GM21737 (cell line): ENCODE results near the gene MTCH1.
"Not testable (repeated sequence)": the region's sequence is repeated elsewhere in the genome, so short reads cannot be mapped to it uniquely, and the experiment has no call there.

Experiments
- ATAC-seq: cut with Tn5 transposase; IDR thresholded peaks from one replicate; pipeline ENCODE4 v1.9.1; 2021; ENCODE audit warnings: mild to moderate bottlenecking, moderate library complexity; ENCODE audit not compliant: unreplicated experiment

MTCH1 gene

DNA sequence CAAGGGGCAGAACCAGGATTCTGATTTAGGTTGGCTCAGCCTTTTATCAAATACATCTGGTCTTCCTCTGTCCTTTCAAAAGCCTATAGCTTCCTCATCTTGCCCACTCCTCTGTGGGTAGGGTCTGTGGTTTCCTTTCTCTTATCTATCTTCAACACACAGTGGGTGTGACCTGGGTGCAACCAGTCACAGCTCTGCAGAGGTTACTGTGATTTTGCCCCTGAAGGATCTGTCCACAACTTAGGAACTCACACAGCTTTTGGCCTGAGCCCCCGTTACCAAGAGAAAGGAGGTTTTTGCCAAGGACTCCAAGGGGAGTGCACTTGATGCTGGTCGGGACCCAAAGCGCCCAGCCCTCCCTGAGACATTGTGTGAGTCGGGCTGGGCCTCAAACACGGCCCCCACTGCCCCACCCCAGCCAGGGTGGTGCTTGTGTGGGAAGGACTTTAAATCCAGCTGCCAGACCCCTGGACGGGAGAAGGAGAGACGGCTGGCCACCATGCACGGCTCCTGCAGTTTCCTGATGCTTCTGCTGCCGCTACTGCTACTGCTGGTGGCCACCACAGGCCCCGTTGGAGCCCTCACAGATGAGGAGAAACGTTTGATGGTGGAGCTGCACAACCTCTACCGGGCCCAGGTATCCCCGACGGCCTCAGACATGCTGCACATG, 31.6 kb downstream of the MTCH1 start, which contains the start of gene PI16:
TSS of gene PI16 (plus strand) at position 477 of the 670 bp plus-strand sequence. CDS start at position 500, 23 bp downstream.
- no peak for ATAC-seq

DNA sequence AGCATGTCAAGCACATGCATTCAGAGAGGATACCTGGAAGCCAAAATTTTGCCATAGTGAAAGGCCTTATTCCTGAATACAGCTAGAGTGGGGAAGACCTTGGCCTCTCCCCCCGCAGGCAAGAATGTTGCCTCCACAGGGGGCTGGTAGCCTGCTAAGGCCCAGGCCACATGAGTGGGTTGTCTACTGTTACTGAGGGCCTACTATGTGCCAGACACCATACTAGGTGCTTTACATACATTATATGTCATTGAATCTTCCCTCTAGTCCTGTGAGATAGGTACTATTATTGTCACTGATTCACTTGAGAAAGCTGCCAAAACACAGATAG, 32.1 kb downstream of the MTCH1 start:
- no peak for ATAC-seq

- ATAC-seq, result no peak
These were observed 36.4 kb downstream of the MTCH1 start for GRCh38 chr6:36949636-36950035.

DNA sequence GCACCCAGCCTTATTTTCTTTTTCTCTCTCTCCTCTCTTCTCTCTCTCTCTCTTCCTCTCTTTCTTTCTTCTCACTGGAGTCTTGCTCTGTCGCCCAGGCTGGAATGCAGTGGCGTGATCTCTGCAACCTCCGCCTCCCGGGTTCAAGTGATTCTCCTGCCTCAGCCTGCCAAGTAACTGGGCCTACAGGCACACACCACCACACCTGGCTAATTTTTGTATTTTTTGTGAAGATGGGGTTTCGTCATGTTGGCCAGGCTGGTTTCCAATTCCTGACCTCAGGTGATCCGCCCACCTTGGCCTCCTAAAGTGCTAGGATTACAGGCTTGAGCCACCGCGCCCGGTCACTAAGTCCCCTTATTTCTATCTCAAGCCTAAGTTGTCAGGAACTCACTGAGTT, 36.9 kb downstream of the MTCH1 start:
- ATAC-seq, result not testable (repeated sequence)

DNA sequence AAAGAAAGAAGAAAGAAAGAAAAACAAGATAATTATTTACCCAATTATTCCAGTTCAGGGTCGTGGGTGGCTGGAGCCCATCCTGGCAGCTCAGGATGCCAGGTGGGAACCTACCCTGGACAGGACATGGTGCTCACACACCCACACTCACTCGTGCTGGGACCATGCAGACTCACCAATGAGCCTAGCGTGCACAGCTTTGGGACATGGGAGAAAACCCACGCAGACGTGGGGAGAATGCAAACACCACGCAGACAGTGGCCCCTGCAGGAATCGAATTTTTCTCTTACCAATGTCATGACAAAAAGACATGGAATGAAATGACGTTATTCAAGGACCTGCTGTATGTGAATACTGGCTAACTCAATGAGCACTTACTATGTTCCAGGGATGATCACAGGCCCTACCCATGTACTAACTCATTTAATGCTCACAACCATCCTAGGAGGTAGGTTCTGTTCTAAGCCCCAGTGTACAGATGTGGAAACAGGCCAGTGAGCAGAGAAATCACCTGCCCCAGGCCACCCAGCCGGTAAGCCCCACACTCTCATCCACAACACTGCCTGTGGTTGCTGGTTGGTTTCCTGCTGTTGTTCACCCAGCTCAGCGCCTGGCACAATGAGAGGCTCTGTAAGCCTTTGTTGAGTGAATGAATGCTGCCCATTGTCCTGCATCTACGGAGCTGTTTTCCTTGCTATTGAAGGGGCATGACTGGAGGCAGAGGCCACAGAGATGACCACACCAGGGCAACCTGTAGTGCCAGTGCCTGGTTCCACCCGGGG, 38.2 kb downstream of the MTCH1 start:
- no peak for ATAC-seq

GRCh38 chr6:36946526-36946925, 39.5 kb downstream of the MTCH1 start:
- ATAC-seq, result no peak

GRCh38 chr6:36945301-36945700, 40.7 kb downstream of the MTCH1 start:
- no peak for ATAC-seq

GRCh38 chr6:36944650-36945049, 41.3 kb downstream of the MTCH1 start:
- no peak for ATAC-seq

DNA sequence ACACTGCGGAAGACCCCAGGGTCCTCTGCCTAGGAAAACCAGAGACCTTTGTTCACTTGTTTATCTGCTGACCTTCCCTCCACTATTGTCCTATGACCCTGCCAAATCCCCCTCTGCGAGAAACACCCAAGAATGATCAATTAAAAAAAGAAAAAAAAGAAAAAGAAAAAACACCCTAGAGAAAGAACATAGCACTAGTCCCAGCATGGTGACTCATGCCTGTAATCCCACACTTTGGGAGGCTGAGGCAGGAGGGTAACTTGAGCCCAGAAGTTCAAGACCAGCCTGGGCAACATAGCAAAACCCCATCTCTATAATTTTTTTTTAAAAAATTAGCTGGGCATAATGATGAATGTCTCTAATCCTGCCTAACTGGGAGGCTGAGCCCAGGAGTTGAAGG, 43.7 kb downstream of the MTCH1 start:
- ATAC-seq, result not testable (repeated sequence)

GRCh38 chr6:36941561-36941960, 44.4 kb downstream of the MTCH1 start:
- ATAC-seq, result not testable (repeated sequence)

- ATAC-seq, result no peak
These were observed 46.0 kb downstream of the MTCH1 start for GRCh38 chr6:36940027-36940426.

- ATAC-seq, result not testable (repeated sequence)
These were observed 47.0 kb downstream of the MTCH1 start for GRCh38 chr6:36939005-36939404.

GRCh38 chr6:36938536-36938935, 47.5 kb downstream of the MTCH1 start:
- ATAC-seq, result no peak

- ATAC-seq, result no peak
These were observed 48.1 kb downstream of the MTCH1 start for GRCh38 chr6:36937896-36938295.

DNA sequence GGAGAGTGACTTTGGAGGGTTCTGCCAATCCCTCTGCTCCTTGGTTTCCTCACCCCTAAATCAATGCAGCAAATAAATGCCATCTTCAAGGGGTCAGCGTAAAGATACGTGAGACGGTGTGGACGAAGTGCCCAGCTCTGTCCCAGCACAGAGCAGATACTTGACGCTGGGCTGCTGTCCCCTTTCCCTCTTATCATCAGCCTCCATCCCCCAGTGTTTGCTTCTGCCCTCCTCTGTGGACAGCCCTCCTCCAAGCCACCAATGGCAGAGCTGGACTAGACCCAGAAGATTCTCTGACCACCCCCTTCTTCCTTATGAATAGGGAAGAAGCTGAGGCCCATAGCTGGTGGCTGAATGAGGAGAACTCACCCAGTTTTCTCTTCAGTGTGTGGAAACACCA, 49.2 kb downstream of the MTCH1 start:
- no peak for ATAC-seq

- ATAC-seq, result no peak
These were observed 51.1 kb downstream of the MTCH1 start for GRCh38 chr6:36934901-36935300.

DNA sequence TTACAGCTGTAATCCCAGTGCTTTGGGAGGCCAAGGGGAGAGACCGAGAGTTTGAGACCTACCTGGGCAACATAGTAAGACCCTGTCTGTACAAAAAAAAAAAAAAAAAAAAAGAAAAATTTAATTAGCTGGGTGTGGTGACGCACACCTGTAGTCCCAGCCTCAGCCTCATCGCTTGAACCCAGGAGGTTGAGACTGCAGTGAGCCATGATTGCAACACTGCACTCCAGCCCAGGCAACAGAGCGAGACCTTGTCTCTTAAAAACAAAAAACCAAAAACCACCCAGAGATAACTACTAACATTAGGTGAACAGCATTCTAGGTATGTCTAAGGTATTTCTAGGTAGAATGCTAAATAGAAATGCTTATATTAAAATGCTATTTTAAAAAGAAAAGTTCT, 52.5 kb downstream of the MTCH1 start:
- no peak for ATAC-seq

DNA sequence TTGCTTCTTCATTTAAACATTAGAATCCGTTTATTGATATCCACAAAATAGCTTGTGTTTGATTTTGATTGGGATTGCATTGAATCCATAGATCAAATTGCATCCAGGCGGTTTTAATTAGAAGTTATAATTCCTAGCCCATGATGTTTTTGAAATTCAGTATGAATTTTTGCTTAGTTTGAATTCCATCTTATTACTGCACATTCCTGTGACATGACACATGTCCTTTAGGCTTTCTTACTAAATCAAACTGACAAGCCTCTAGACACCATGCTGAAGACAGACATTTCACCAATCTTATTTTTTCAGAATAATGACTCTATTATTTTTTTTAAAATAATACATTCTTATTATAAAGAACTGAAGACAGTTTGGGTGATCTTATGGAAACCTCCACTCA, 52.9 kb downstream of the MTCH1 start:
- ATAC-seq, result no peak

- ATAC-seq, result no peak
These were observed 55.5 kb downstream of the MTCH1 start for GRCh38 chr6:36930483-36930882.

- no peak for ATAC-seq
These were observed 56.4 kb downstream of the MTCH1 start for GRCh38 chr6:36929607-36930006.

DNA sequence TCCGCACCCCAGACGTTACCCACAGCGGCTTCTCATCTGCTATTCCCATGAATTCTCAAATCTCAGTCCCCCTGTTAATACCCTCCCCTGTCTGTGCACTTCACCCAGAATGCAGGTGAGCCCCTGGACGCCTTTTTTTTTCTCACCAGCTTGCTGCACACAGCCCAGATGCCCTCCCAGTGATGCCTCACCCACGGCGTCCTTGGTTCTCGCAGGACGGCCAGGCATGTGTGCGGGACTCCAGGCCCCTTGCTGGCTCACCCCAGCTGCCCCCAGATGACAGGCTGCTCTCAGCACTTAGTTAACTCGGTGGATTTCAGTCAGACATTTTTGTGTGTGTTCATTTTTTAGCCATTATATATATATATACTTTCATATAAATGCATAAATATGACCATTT, 56.8 kb downstream of the MTCH1 start:
- ATAC-seq, result no peak

GRCh38 chr6:36928547-36928918, 57.5 kb downstream of the MTCH1 start:
- no peak for ATAC-seq
